SK-N-SH (cell line): ENCODE measurements around the gene ANKH. TPM values are rescaled to one million over a fixed set of nuclear protein-coding genes. Genes with fewer than 3 reads are reported as not detected.
A peak's percentile ranks its signal among the peaks of the same experiment; 100 is the strongest.

Experiments used
- CTCF ChIA-PET: fragments of 300-600, 350-600 bp; formaldehyde crosslinking; extraction: SDS; loops from one replicate; lab custom pipeline; 2021; lab: Yijun Ruan, JAX
- POLR2A ChIA-PET: fragments of 350-600 bp; sonication (Branson Sonifier 250); formaldehyde crosslinking; extraction: SDS; loops from one replicate; lab custom pipeline; 2020; ENCODE audit warnings: antibody characterized with exemption, inconsistent platforms; lab: Yijun Ruan, JAX
- DNase-seq: peaks from one replicate; pipeline ENCODE4 v3.0.0; 2012
- H2AFZ ChIP-seq: fragments of 200-600 bp; sonication (generic); 2 replicates; pipeline ENCODE4 v1.8.1; 2016; ENCODE audit warnings: antibody characterized with exemption, mild to moderate bottlenecking, low read depth
- H3F3A ChIP-seq: fragments of 200-600 bp; sonication (generic); replicated peaks from 2 replicates; pipeline ENCODE3; 2016; ENCODE audit warnings: antibody characterized with exemption, mild to moderate bottlenecking; ENCODE audit not compliant: insufficient read depth
- H3K27ac ChIP-seq, 2 experiments: fragments of 200-500 bp in 1 of 2; fragments of 200-600 bp in 1 of 2; sonication (Bioruptor generic) in 1 of 2; sonication (generic), shearing (Covaris generic) in 1 of 2; 2 replicates each; pipeline versions ENCODE4 v1.5.1 to v1.6.1; 2014 to 2016; ENCODE audit warnings: low read depth in 2 of 2, inconsistent platforms in 1 of 2, low read length in 1 of 2, mild to moderate bottlenecking in 1 of 2, mixed read lengths in 1 of 2
- H3K27me3 ChIP-seq: fragments of 200-600 bp; sonication (generic), shearing (Covaris generic); 2 replicates; pipeline ENCODE4 v1.6.1; 2016; ENCODE audit warnings: mixed run types; ENCODE audit not compliant: insufficient read depth
- H3K36me3 ChIP-seq, 2 experiments: fragments of 200-500 bp in 1 of 2; fragments of 200-600 bp in 1 of 2; sonication (Bioruptor generic) in 1 of 2; sonication (generic) in 1 of 2; replicated peaks in 1 of 2; 2 replicates each; pipeline versions ENCODE3 to v1.5.1; 2014 to 2016; ENCODE audit warnings: low read length in 1 of 2, mild to moderate bottlenecking in 1 of 2; ENCODE audit not compliant: insufficient read depth in 2 of 2, control insufficient read depth in 1 of 2
- H3K4me1 ChIP-seq, 2 experiments: fragments of 200-500 bp in 1 of 2; fragments of 200-600 bp in 1 of 2; sonication (Bioruptor generic) in 1 of 2; sonication (generic), shearing (Covaris generic) in 1 of 2; 2 replicates each; pipeline versions ENCODE4 v1.5.1 to v1.6.1; 2014 to 2016; ENCODE audit warnings: low read depth in 1 of 2, low read length in 1 of 2, mixed run types in 1 of 2; ENCODE audit not compliant: insufficient read depth in 2 of 2, control insufficient read depth in 1 of 2
- H3K4me2 ChIP-seq: fragments of 200-600 bp; sonication (generic), shearing (Covaris generic); 2 replicates; pipeline ENCODE4 v1.6.1; 2017; ENCODE audit warnings: mixed run types
- H3K4me3 ChIP-seq, 2 experiments: fragments of 200-500 bp in 1 of 2; fragments of 200-600 bp in 1 of 2; sonication (Bioruptor generic) in 1 of 2; sonication (generic), shearing (Covaris generic) in 1 of 2; 2 replicates each; pipeline versions ENCODE4 v1.5.1 to v1.8.1; 2014 to 2016; ENCODE audit warnings: low read depth in 2 of 2, inconsistent platforms in 1 of 2, low read length in 1 of 2, mild to moderate bottlenecking in 1 of 2, mixed read lengths in 1 of 2, moderate library complexity in 1 of 2
- H3K79me2 ChIP-seq: fragments of 200-600 bp; sonication (generic); 2 replicates; pipeline ENCODE4 v1.8.1; 2017; ENCODE audit warnings: mild to moderate bottlenecking; ENCODE audit not compliant: insufficient read depth
- H3K9ac ChIP-seq: fragments of 200-600 bp; sonication (generic); 2 replicates; pipeline ENCODE4 v1.6.1; 2017; ENCODE audit warnings: mixed run types
- H3K9me2 ChIP-seq: fragments of 200-600 bp; sonication (generic); 2 replicates; pipeline ENCODE4 v1.6.1; 2017; ENCODE audit warnings: mixed run types
- H3K9me3 ChIP-seq: fragments of 200-600 bp; sonication (generic); 2 replicates; pipeline ENCODE4 v1.6.1; 2017; ENCODE audit warnings: mixed run types, mild to moderate bottlenecking, moderate library complexity
- H4K20me1 ChIP-seq: fragments of 200-600 bp; sonication (generic); 2 replicates; pipeline ENCODE4 v1.6.1; 2017; ENCODE audit warnings: mild to moderate bottlenecking, mixed run types; ENCODE audit not compliant: insufficient read depth
- ELF1 ChIP-seq: IDR thresholded peaks from 2 replicates; pipeline ENCODE4 v1.4.0; 2012
- EZH2phosphoT487 ChIP-seq: fragments of 200-600 bp; sonication (generic); IDR thresholded peaks from 2 replicates; pipeline ENCODE4 v1.6.1; 2017; ENCODE audit warnings: low read depth, mixed run types, mild to moderate bottlenecking, antibody characterized with exemption, moderate library complexity, borderline replicate concordance
- FOSL2 ChIP-seq: IDR thresholded peaks from 2 replicates; pipeline ENCODE4 v1.4.0; 2012; ENCODE audit warnings: low read depth, mild to moderate bottlenecking, moderate library complexity, borderline replicate concordance
- FOXJ3 ChIP-seq: sonication (generic); formaldehyde crosslinking; IDR thresholded peaks from 2 replicates; pipeline ENCODE4 v1.5.1; 2020; ENCODE audit warnings: mild to moderate bottlenecking, missing genetic modification reagents
- FOXM1 ChIP-seq: IDR thresholded peaks from 2 replicates; pipeline ENCODE4 v1.4.0; 2012; ENCODE audit warnings: low read depth, mild to moderate bottlenecking
- GABPA ChIP-seq: IDR thresholded peaks from 2 replicates; pipeline ENCODE4 v1.4.0; 2012; ENCODE audit warnings: low read depth, mild to moderate bottlenecking
- GATA2 ChIP-seq: sonication (generic); formaldehyde crosslinking; IDR thresholded peaks from 2 replicates; pipeline ENCODE4 v1.5.0; 2020; ENCODE audit warnings: mild to moderate bottlenecking, missing genetic modification reagents
- JUND ChIP-seq: IDR thresholded peaks from 2 replicates; pipeline ENCODE4 v1.4.0; 2012
- MEF2A ChIP-seq: IDR thresholded peaks from 2 replicates; pipeline ENCODE4 v1.4.0; 2012; ENCODE audit warnings: low read depth, borderline replicate concordance
- PBX3 ChIP-seq: IDR thresholded peaks from 2 replicates; pipeline ENCODE4; 2012
- POLR2AphosphoS5 ChIP-seq: IDR thresholded peaks from 2 replicates; pipeline ENCODE4 v1.6.1; 2012; ENCODE audit warnings: low read depth, low read length
- RAD21 ChIP-seq: IDR thresholded peaks from 2 replicates; pipeline ENCODE4 v1.6.1; 2012; ENCODE audit warnings: mild to moderate bottlenecking, low read length
- REST ChIP-seq: IDR thresholded peaks from 2 replicates; pipeline ENCODE4 v1.6.1; 2012; ENCODE audit warnings: mild to moderate bottlenecking, low read depth, low read length, moderate library complexity
- RFX5 ChIP-seq: IDR thresholded peaks from 2 replicates; pipeline ENCODE4 v1.6.1; 2012; ENCODE audit warnings: mild to moderate bottlenecking, improper control_type of control experiment, low read length
- RXRA ChIP-seq: IDR thresholded peaks from 2 replicates; pipeline ENCODE4 v1.4.0; 2012; ENCODE audit warnings: low read depth, mild to moderate bottlenecking, borderline replicate concordance
- SIN3A ChIP-seq: IDR thresholded peaks from 2 replicates; pipeline ENCODE4 v1.6.1; 2012; ENCODE audit warnings: low read depth, mild to moderate bottlenecking, low read length, moderate library complexity, borderline replicate concordance
- SMC3 ChIP-seq: IDR thresholded peaks from 2 replicates; pipeline ENCODE4 v1.6.1; 2012; ENCODE audit warnings: low read depth, low read length, improper control_type of control experiment
- TCF12 ChIP-seq: IDR thresholded peaks from 2 replicates; pipeline ENCODE4 v1.4.0; 2012
- TEAD4 ChIP-seq: IDR thresholded peaks from 2 replicates; pipeline ENCODE4 v1.4.0; 2012; ENCODE audit warnings: mild to moderate bottlenecking, borderline replicate concordance; ENCODE audit not compliant: insufficient read depth
- WGBS: methylation state at CpG from one replicate; pipeline ENCODE4 v1.1.6; 2017; ENCODE audit warnings: low lambda C conversion rate; 5-methylcytosine and 5-hydroxymethylcytosine counted together
- polyA plus RNA-seq, 3 experiments: library from polyadenylated mRNA; depleted of rRNA; stranded (reverse); fragments of >200 nt; gene quantifications; 2 replicates each; pipeline ENCODE4 v1.2.3, GENCODE V29; 2012
- TF ChIP-seq, protein P1 (sequence below): fragments of 150-350 bp; IDR thresholded peaks from 2 replicates; pipeline ENCODE4 v1.6.1; 2016; ENCODE audit warnings: mild to moderate bottlenecking, low read depth, low read length

Gene ANKH
- polyA plus RNA-seq, 1 of the 3 experiments (the other 2 are of a cell fraction) = 22.0 TPM

DNA sequence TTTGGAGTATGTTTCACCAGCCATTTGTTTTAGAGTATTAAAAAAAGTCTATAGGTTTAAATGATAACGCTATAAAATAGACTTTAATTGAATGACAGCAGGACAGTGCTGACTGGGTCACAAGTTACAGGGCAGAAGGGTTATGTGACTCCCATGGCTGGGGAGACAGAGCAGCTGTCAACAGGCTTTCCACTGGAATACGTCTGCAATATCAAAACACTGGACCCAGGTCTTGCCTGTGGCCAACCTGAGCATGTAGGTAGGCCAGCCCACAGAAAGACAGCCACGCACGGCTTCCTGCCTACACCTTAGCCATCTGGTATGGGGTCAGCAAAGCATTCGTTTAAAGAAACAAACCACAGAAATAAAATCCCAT, 126.4 kb downstream of the ANKH start:
- H3F3A ChIP-seq = peaks cover 16% of the 10 kb centered on the region
- peaks cover 0 to 19% of the 10 kb centered on the region in 2 experiments; a peak in 2 of 4 replicates for H3K4me1 ChIP-seq
- H3K27ac ChIP-seq = peak overlapping the region in 1 of 2 experiments; percentile 77; a peak in 1 of 4 replicates
- no peaks in the 10 kb centered on the region for H3K9me2 ChIP-seq
- H3K4me3 ChIP-seq = no peak overlapping the region
- peaks cover 3 to 21% of the 10 kb centered on the region in 2 experiments for H3K36me3 ChIP-seq
- H3K79me2 ChIP-seq = no peaks in the 10 kb centered on the region
- ChIA-PET POLR2A (no interaction called here), CTCF (interaction anchor here (2.6 to 4.4 kb wide), 2 partner anchors 17 to 258 kb away, joined by 11 to 26 read pairs; no protein-coding TSS in a partner anchor)
- H3K9ac ChIP-seq = no peak overlapping the region
- no peak for TF ChIP-seq EZH2phosphoT487
- no peak for TF ChIP-seq FOXM1
- TF ChIP-seq RAD21 = no peak
- no peak for TF ChIP-seq GATA2 (CRISPR knock-in tag)
- TF ChIP-seq POLR2AphosphoS5 = no peak
- TF ChIP-seq JUND = no peak
- TF ChIP-seq FOXJ3 (CRISPR knock-in tag) = no peak
- TF ChIP-seq PBX3 = no peak
- no peak for TF ChIP-seq MEF2A
- TF ChIP-seq SIN3A = no peak
- TF ChIP-seq FOSL2 = no peak
- no peak for TF ChIP-seq SMC3
- TF ChIP-seq GABPA = no peak
- TF ChIP-seq, protein P1, sequence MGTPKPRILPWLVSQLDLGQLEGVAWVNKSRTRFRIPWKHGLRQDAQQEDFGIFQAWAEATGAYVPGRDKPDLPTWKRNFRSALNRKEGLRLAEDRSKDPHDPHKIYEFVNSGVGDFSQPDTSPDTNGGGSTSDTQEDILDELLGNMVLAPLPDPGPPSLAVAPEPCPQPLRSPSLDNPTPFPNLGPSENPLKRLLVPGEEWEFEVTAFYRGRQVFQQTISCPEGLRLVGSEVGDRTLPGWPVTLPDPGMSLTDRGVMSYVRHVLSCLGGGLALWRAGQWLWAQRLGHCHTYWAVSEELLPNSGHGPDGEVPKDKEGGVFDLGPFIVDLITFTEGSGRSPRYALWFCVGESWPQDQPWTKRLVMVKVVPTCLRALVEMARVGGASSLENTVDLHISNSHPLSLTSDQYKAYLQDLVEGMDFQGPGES = no peak
- TF ChIP-seq TEAD4 = no peak
- no peaks in the 10 kb centered on the region for H3K27me3 ChIP-seq
- no peak for DNase-seq
- 96% methylated on average over 5 of the region's 5 CpGs for WGBS
- no peak overlapping the region for H2AFZ ChIP-seq
- no peaks in the 10 kb centered on the region for H4K20me1 ChIP-seq
- H3K9me3 ChIP-seq = no peaks in the 10 kb centered on the region
- no peak overlapping the region for H3K4me2 ChIP-seq

DNA sequence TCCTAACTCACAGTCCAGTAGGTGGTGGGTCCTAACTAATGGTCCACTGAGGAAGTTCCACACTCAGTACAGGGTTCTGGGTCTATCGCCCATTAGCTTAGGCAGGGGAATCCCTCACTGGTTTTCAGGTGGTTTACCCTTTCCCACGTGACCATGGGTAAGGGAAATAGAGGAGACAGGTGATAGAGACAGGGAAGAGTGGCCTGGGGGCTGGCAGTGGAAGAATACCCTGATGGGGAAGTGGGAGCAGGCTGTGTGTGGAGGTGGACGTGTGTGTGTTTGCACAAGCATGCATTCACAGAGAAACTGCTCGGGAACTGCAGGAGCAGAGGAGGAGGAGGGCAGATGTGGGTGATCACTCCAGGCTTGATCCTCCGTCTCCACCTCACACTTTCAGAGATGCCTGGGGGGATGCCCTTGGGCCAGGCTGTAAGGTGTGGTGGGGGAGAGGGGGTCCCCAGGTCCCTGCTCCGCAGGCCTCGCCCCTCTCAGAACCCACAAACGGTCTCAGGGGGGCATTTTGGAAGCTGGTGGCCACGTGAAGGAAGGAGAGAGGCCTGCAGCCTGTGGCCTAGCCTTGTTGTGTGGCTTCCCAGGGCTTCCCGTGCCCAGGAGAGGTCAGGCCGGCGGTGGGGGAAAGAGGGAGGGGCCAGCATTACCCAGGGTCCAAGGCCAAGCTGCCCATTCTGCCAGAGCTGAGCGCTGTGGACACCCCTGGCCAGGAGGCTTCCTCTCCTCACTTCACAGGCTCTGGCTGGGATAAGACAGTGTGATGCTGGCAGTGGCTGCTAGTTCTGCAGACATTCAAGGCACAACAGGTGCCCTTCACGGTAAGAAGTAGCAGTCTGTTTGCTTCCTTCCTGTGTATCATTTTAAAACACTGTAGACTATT, 127.0 kb downstream of the ANKH start:
- no peak for TF ChIP-seq REST
- no peak for TF ChIP-seq TCF12
- no peak for TF ChIP-seq ELF1
- TF ChIP-seq SMC3 = no peak
- no peak for TF ChIP-seq RXRA
- TF ChIP-seq FOXJ3 (CRISPR knock-in tag) = no peak
- no peak for TF ChIP-seq POLR2AphosphoS5
- no peak for TF ChIP-seq EZH2phosphoT487
- TF ChIP-seq RFX5 = no peak
- TF ChIP-seq MEF2A = no peak
- Histone ChIP-seq H2AFZ (no peak overlapping the region), H3K9me2 (no peaks in the 10 kb centered on the region), H3K4me3 (no peak overlapping the region), H3K27me3 (no peaks in the 10 kb centered on the region), H3K4me2 (peak overlapping the region; percentile 51), H3K4me1 (peaks cover 0 to 25% of the 10 kb centered on the region in 2 experiments; a peak in 3 of 4 replicates), H3K36me3 (peaks cover 3 to 21% of the 10 kb centered on the region in 2 experiments), H3K9ac (no peak overlapping the region), H3K27ac (peak overlapping the region in 1 of 2 experiments; percentile 77; a peak in 2 of 4 replicates), H3K9me3 (no peaks in the 10 kb centered on the region), H3F3A (peaks cover 22% of the 10 kb centered on the region), H3K79me2 (no peaks in the 10 kb centered on the region), H4K20me1 (no peaks in the 10 kb centered on the region)
- CTCF ChIA-PET = interaction anchor here (2.6 to 4.4 kb wide), 2 partner anchors 17 to 259 kb away, joined by 11 to 26 read pairs; no protein-coding TSS in a partner anchor
- 76% methylated on average over 8 of the region's 14 CpGs for WGBS
- POLR2A ChIA-PET = no interaction called here
- no peak for DNase-seq
